IPS DF 19.7 (cell line): ENCODE measurements around the gene BRD4.
A peak's percentile ranks its signal among the peaks of the same experiment; 100 is the strongest.

Source experiments
- DNase-seq: peaks from one replicate; pipeline ENCODE4 v3.0.0-alpha.2; 2013; ENCODE audit warnings: low read depth, low spot score

The BRD4 gene

GRCh38 chr19:15225760-15226159 lies 106.6 kb downstream of the BRD4 start:
- no peak for DNase-seq

DNA sequence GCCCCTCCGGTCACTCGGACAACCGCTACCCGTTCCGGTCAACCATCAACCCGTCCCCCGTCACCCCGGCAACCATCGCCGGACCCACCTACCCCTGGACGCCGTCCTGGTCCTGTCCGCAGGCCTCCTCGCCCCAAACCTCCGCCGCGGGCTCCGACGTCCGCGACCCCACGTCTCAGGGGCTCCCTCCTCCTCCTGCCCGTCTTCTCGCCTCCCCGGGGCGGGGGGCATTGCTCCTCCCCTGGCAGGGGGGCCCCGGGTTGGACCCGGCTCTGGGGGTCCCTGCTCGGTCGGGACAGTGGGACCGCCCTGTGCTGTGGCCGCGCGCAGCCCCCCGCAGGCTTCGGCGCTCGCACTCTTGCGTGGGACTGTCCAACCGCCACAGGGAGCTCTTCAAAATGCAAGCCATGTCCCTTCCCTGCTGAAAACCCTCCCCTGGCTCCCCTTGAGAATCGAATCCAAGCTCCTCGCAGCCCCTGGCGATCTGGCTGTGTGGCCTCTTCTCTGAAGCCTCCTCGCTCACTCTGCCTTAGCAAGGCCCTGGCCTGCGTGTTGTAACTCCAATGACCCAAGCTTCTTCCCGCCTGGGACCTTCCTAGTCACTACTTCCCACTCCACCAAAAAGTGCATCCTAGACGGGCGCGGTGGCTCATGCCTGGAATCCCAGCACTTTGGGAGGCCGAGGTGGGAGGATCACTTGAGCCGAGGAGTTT lies 108.5 kb downstream of the BRD4 start:
- DNase-seq: no peak

DNA sequence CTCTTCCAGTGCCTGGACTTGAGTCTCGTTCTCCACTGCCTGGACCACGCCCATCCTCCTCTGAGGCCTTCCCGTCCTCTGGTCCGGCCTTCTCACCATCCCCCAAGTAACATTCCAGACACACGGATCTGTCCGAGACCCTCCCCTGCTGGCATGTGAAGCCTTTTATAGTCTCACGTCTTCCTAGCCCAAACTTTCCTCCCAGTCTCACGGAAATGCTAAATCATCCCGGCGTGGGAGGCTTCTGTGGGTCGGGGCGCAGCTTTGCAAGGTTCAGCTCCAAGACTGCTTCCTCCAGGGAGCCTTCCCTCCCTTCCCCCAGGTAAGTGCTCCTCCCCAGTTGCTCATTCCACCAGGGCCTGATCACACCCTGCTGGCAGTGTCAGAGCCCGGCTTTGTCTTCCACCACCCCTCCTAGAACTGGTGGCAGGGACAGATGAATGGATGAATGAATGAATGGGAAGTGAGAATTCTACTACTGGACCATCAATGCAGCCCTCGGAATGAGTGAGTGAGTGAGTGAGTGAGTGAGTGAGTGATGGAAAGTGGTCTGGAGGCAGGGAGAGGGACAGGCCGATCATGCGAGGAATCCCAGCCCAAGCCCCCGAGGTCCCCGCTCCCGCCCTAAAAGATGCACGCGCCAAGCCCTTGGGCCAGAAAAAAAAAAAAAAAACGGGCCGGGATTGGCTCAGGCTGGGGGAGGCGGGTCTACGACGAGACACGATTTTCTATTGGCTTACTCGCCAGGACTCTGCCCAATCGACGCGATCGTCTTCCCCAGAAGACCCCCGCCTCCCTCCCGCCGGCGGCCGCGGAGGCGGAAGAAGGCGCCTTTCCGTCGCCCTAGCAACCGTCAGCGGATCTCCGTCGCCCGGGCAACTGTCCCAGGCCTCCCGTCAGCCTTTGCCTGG lies 109.3 kb downstream of the BRD4 start:
- peak; percentile 84 for DNase-seq

DNA sequence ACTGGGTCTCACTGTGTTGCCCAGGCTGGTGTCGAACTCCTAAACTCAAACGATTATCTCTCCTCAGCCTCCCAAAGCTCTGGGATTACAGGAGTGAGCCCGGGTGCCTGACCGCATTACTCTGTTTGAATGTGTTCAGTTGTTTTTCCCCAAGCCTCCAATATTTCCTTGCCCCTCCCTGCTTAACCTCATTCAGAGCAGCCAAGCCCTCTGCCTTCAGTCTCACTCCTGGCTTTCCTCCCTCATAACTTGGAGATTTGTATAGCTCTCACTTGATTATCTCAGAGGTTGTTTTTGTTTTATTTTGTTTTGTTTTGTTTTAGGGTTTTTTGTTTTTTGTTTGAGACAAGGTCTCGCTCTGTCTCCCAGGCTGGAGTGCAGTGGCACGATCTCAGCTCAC lies 111.5 kb downstream of the BRD4 start:
- DNase-seq: no peak

DNA sequence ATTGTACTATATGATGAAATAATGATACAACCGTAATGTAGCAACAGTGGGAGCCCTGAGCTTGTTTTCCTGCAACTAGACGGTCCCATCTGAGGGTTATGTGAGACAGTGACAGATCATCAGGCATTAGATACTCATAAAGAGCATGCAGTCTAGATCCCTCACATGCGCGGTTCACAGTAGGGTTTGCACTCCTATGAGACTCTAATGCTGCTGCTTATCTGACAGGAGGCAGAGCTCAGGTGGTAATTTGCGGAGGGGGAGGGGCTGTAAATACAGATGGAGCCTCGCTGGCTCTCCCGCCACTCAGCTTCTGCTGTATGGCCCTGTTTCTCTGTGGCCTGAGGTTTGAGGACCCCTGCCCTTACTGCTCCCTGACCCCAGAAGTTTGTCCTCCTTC lies 113.8 kb downstream of the BRD4 start:
- DNase-seq: no peak

- no peak for DNase-seq
Observed at GRCh38 chr19:15216363-15216762, 116.0 kb downstream of the BRD4 start.

- DNase-seq: no peak
Observed at GRCh38 chr19:15213715-15214381, 118.5 kb downstream of the BRD4 start.

- DNase-seq: no peak
Observed at GRCh38 chr19:15212711-15213110, 119.6 kb downstream of the BRD4 start.

- DNase-seq: no peak
Observed at GRCh38 chr19:15210323-15210781, 122.0 kb downstream of the BRD4 start.

DNA sequence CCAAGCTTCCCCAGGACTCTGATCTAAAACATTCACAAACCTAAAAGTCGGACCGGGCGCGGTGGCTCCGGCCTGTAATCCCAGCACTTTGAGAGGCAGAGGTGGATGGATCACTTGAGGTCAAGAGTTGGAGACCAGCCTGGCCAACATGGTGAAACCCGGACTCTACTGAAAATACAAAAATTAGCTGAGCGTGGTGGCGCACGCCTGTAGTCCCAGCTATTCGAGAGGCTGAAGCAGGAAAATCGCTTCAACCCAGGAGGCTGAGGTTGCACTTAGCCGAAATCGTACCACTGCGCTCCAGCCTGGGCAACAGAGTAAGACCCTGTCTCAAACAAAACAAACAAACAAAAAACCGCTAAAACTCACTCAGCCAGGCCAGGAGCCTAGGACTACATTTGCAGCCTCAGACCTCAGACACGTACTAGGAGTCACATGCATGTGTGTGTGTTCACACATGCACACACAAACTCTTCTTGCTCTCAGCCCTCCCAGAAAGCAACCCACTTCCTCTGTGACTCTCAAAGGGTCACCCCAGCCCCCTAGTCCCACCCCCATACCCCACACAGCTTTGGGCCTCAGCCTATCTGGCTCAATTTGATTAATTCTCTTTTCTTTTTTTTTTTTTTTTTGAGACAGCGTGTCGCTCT lies 130.8 kb downstream of the BRD4 start:
- DNase-seq: no peak

DNA sequence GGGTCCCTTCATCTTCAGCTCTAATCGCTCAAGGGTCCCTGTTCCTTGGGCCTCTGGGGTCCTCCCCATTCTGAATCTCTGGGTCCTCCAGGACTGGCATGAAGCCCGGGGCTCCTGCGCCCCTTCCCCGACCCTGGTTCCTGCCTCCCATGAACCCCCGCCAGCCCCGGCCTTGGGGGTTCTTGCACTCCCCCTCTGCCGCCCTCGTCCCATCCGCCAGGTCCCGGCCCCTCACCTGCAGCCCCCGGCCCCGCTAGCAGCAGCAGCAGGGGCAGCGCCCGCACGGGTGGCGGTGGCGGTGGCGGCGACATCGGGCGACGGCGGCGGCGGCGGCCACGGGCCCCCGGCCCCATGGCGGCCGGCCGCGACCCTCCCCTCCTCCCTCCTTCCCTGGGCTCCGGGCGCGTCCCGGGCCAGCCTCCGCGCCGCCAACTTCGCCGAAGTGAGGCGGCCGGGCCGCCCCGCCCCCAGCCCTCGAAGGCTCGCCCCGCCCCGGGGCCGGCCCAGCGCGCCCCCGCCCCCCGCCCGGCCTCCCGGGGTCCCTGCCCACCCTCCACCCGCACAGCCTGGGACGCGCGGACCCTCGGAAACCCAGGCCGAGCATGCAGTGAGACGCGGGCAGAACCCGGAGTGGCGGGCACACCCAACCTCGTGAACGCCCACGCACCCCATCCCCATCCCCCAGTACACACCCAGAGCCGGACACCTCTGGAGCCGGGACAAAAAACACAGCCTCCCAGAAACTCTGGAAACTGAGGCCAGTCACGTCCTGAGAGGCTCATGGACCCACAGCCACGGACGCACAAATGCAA lies 131.6 kb downstream of the BRD4 start, which contains the start of gene NOTCH3:
Gene NOTCH3, minus strand, starts transcription at position 443 of the 812 bp plus-strand sequence. Its CDS starts 90 bp downstream, at position 353.
- DNase-seq: no peak

- no peak for DNase-seq
Observed at GRCh38 chr19:15199661-15200552, 132.4 kb downstream of the BRD4 start.

GRCh38 chr19:15198951-15199660 lies 133.2 kb downstream of the BRD4 start:
- no peak for DNase-seq

- no peak for DNase-seq
Observed at GRCh38 chr19:15197942-15198341, 134.4 kb downstream of the BRD4 start.

- DNase-seq: no peak
Observed at GRCh38 chr19:15197275-15197941, 134.9 kb downstream of the BRD4 start.

- DNase-seq: no peak
Observed at GRCh38 chr19:15196360-15197005, 135.9 kb downstream of the BRD4 start.

- peak; percentile 54 for DNase-seq
Observed at GRCh38 chr19:15195371-15196334, 136.7 kb downstream of the BRD4 start.
